Measurements from ENCODE around the gene ZBTB3.
"Not testable (repeated sequence)": the region's sequence is repeated elsewhere in the genome, so short reads cannot be mapped to it uniquely, and the experiment has no call there.

Gene ZBTB3

GRCh38 chr11:62713343-62713742 lies 40.6 kb downstream of the ZBTB3 start:
- no peak for DNase-seq

- DNase-seq, result no peak
These were observed 41.1 kb downstream of the ZBTB3 start for GRCh38 chr11:62712861-62713260.

GRCh38 chr11:62712276-62712812 lies 41.6 kb downstream of the ZBTB3 start:
- DNase-seq, result no peak

- DNase-seq, result peak; percentile 21
These were observed 44.0 kb downstream of the ZBTB3 start for GRCh38 chr11:62710001-62710345.

GRCh38 chr11:62709247-62710000 lies 44.5 kb downstream of the ZBTB3 start:
- peak; percentile 96 for DNase-seq

GRCh38 chr11:62708793-62709192 lies 45.2 kb downstream of the ZBTB3 start:
- peak; percentile 44 for DNase-seq

GRCh38 chr11:62708392-62708791 lies 45.6 kb downstream of the ZBTB3 start:
- no peak for DNase-seq

- DNase-seq, result no peak
These were observed 46.6 kb downstream of the ZBTB3 start, which contains the start of the genes BSCL2 and GNG3 for GRCh38 chr11:62707277-62707861. TSS of gene BSCL2 (minus strand) at chr11:62707424. CDS start at chr11:62707195, 229 bp downstream. TSS of gene GNG3 (plus strand) at chr11:62707676. CDS start at chr11:62708296, 620 bp downstream.

GRCh38 chr11:62706850-62707247 lies 47.1 kb downstream of the ZBTB3 start:
- DNase-seq, result no peak

- DNase-seq, result peak; percentile 95
These were observed 47.8 kb downstream of the ZBTB3 start for GRCh38 chr11:62705880-62706849.

GRCh38 chr11:62705413-62705812 lies 48.5 kb downstream of the ZBTB3 start:
- DNase-seq, result no peak

GRCh38 chr11:62703921-62704320 lies 50.0 kb downstream of the ZBTB3 start:
- not testable (repeated sequence) for DNase-seq

- DNase-seq, result no peak
These were observed 51.7 kb downstream of the ZBTB3 start for GRCh38 chr11:62702246-62702645.

All from activated CD4-positive, alpha-beta T cell treated with anti-CD3 and anti-CD28 coated beads, Interleukin-2, amount 50 U/mL, for 1 hour (primary cell).